MM.1S (cell line): ENCODE results near the gene SPAG17.

Source experiments
- DNase-seq: peaks from one replicate; pipeline ENCODE4 v3.0.0-alpha.2; 2015
- H2AFZ ChIP-seq: fragments of 300-600 bp; sonication (generic); 2 replicates; pipeline ENCODE4 v1.6.0; 2016; ENCODE audit warnings: antibody characterized with exemption, low read length
- H3F3A ChIP-seq: fragments of 300-600 bp; sonication (generic); 2 replicates; pipeline ENCODE4 v1.6.1; 2016; ENCODE audit warnings: mild to moderate bottlenecking, antibody characterized with exemption, low read length, moderate library complexity, mixed read lengths; ENCODE audit not compliant: insufficient read depth
- H3K27ac ChIP-seq: fragments of 300-600 bp; sonication (generic); 2 replicates; pipeline ENCODE4 v1.5.1; 2016; ENCODE audit warnings: mild to moderate bottlenecking, low read length
- H3K27me3 ChIP-seq: fragments of 300-600 bp; sonication (generic); replicated peaks from 2 replicates; pipeline ENCODE4 v1.6.0; 2016; ENCODE audit warnings: low read length; ENCODE audit not compliant: insufficient read depth
- H3K36me3 ChIP-seq: fragments of 300-600 bp; sonication (generic); replicated peaks from 2 replicates; pipeline ENCODE4 v1.6.1; 2016; ENCODE audit warnings: mild to moderate bottlenecking, low read length, mixed read lengths; ENCODE audit not compliant: insufficient read depth
- H3K4me1 ChIP-seq: fragments of 300-600 bp; sonication (generic); 2 replicates; pipeline ENCODE4 v1.6.1; 2016; ENCODE audit warnings: low read length, mixed read lengths
- H3K4me2 ChIP-seq: fragments of 300-600 bp; sonication (generic); 2 replicates; pipeline ENCODE4 v1.6.0; 2016; ENCODE audit warnings: low read depth, low read length
- H3K4me3 ChIP-seq: fragments of 300-600 bp; sonication (generic); 2 replicates; pipeline ENCODE4 v1.5.1; 2016; ENCODE audit warnings: low read length, mixed read lengths
- H3K79me2 ChIP-seq: fragments of 300-600 bp; sonication (generic); 2 replicates; pipeline ENCODE4 v1.6.1; 2016; ENCODE audit warnings: mixed run types, low read length, mixed read lengths
- H3K9ac ChIP-seq: fragments of 300-600 bp; sonication (generic); 2 replicates; pipeline ENCODE4 v1.6.1; 2016; ENCODE audit warnings: low read length, mixed read lengths
- H3K9me2 ChIP-seq: fragments of 300-600 bp; sonication (generic); replicated peaks from 2 replicates; pipeline ENCODE4 v1.6.1; 2016; ENCODE audit warnings: mild to moderate bottlenecking, low read length, mixed read lengths; ENCODE audit not compliant: insufficient read depth
- H3K9me3 ChIP-seq: fragments of 300-600 bp; sonication (generic); replicated peaks from 2 replicates; pipeline ENCODE4 v1.6.1; 2016; ENCODE audit warnings: mild to moderate bottlenecking, low read length, mixed read lengths; ENCODE audit not compliant: insufficient read depth
- H4K20me1 ChIP-seq: fragments of 300-600 bp; sonication (generic); 2 replicates; pipeline ENCODE4 v1.6.1; 2016; ENCODE audit warnings: mild to moderate bottlenecking, low read length, moderate library complexity, mixed read lengths; ENCODE audit not compliant: insufficient read depth
- CTCF ChIP-seq: fragments of 300-600 bp; sonication (generic); IDR thresholded peaks from 2 replicates; pipeline ENCODE4 v1.5.1; 2016; ENCODE audit warnings: antibody characterized with exemption, low read length, mixed read lengths
- EZH2 ChIP-seq: fragments of 300-600 bp; sonication (generic); optimal IDR thresholded peaks from 2 replicates; pipeline ENCODE3; 2017; ENCODE audit warnings: low read depth, mild to moderate bottlenecking, antibody characterized with exemption, low read length, mixed read lengths
- EZH2phosphoT487 ChIP-seq: fragments of 300-600 bp; sonication (generic); IDR thresholded peaks from 2 replicates; pipeline ENCODE4 v1.6.1; 2018; ENCODE audit warnings: antibody characterized with exemption, low read length

SPAG17 gene

GRCh38 chr1:118189564-118189963 is 4.5 kb upstream of the SPAG17 start:
- H3K4me1 ChIP-seq: no peaks in the 10 kb centered on the region
- no peaks in the 10 kb centered on the region for H3K36me3 ChIP-seq
- no peaks in the 10 kb centered on the region for H4K20me1 ChIP-seq
- H3K9me2 ChIP-seq: no peaks in the 10 kb centered on the region
- H3K27me3 ChIP-seq: no peaks in the 10 kb centered on the region
- H3K9me3 ChIP-seq: no peaks in the 10 kb centered on the region
- no peak overlapping the region for H3K4me3 ChIP-seq
- no peaks in the 10 kb centered on the region for H3F3A ChIP-seq
- H3K9ac ChIP-seq: no peak overlapping the region
- TF ChIP-seq EZH2 (no peak), EZH2phosphoT487 (no peak), CTCF (no peak)
- H3K27ac ChIP-seq: no peak overlapping the region
- H3K79me2 ChIP-seq: no peaks in the 10 kb centered on the region
- DNase-seq: no peak
- no peak overlapping the region for H2AFZ ChIP-seq
- no peak overlapping the region for H3K4me2 ChIP-seq

GRCh38 chr1:118188411-118188810 is 3.4 kb upstream of the SPAG17 start:
- no peak for DNase-seq
- TF ChIP-seq EZH2 (no peak), EZH2phosphoT487 (no peak), CTCF (no peak)
- Histone ChIP-seq H3K27ac (no peak overlapping the region), H3K27me3 (no peaks in the 10 kb centered on the region), H3K9me3 (no peaks in the 10 kb centered on the region), H3K9ac (no peak overlapping the region), H4K20me1 (no peaks in the 10 kb centered on the region), H2AFZ (no peak overlapping the region), H3K4me1 (no peaks in the 10 kb centered on the region), H3K36me3 (no peaks in the 10 kb centered on the region), H3K79me2 (no peaks in the 10 kb centered on the region), H3F3A (no peaks in the 10 kb centered on the region), H3K9me2 (no peaks in the 10 kb centered on the region), H3K4me2 (no peak overlapping the region), H3K4me3 (no peak overlapping the region)

DNA sequence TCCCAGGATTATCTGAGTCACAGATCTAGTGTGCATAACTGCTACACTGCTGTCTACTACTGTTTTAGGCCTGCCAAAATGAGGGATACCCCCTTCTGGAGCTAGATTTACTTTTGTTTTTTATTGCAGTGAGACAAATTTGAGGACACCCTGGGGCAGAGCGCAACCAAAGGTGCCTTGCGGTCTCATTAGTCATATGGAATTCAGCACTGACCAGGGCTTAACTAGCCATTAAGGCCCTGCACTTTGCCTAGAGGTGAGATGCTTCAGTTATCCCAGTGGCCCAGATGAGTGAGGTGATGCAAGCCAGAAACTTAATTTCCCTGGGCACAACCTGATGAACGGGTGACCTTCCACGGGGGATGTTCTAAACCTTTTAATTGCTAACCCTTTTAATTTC is 998 bp upstream of the SPAG17 start:
- Histone ChIP-seq H4K20me1 (no peaks in the 10 kb centered on the region), H3K4me3 (no peak overlapping the region), H3K79me2 (no peaks in the 10 kb centered on the region), H3K27me3 (no peaks in the 10 kb centered on the region), H3F3A (no peaks in the 10 kb centered on the region), H2AFZ (no peak overlapping the region), H3K9me3 (no peaks in the 10 kb centered on the region), H3K27ac (no peak overlapping the region), H3K9me2 (no peaks in the 10 kb centered on the region), H3K9ac (no peak overlapping the region), H3K4me1 (no peaks in the 10 kb centered on the region), H3K4me2 (no peak overlapping the region), H3K36me3 (no peaks in the 10 kb centered on the region)
- DNase-seq: no peak
- TF ChIP-seq CTCF: no peak
- no peak for TF ChIP-seq EZH2phosphoT487
- no peak for TF ChIP-seq EZH2

DNA sequence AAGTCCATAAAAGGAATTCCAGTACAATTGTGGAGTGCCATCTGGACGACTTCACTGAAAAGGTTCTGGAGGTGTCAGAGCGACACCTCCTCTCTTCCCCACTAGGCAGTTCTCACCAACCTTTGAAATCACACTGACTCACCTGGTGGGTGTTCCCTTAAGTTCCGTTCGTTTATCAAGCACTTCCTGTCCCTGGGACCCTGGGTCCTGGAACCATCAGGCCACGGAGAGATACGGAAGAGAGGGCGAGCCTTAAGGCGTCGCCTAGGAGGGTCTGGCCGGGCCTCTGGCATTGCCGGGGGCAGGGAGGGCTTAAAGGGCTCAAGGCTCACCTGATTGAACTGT is 317 bp downstream of the SPAG17 start:
- no peaks in the 10 kb centered on the region for H4K20me1 ChIP-seq
- H3K79me2 ChIP-seq: no peaks in the 10 kb centered on the region
- no peak overlapping the region for H3K4me2 ChIP-seq
- no peaks in the 10 kb centered on the region for H3K27me3 ChIP-seq
- H3K4me3 ChIP-seq: no peak overlapping the region
- H2AFZ ChIP-seq: no peak overlapping the region
- no peaks in the 10 kb centered on the region for H3K36me3 ChIP-seq
- no peak overlapping the region for H3K27ac ChIP-seq
- H3K4me1 ChIP-seq: no peaks in the 10 kb centered on the region
- no peak for DNase-seq
- H3K9me3 ChIP-seq: no peaks in the 10 kb centered on the region
- TF ChIP-seq EZH2phosphoT487: no peak
- TF ChIP-seq EZH2: no peak
- no peak for TF ChIP-seq CTCF
- no peaks in the 10 kb centered on the region for H3F3A ChIP-seq
- H3K9ac ChIP-seq: no peak overlapping the region
- H3K9me2 ChIP-seq: no peaks in the 10 kb centered on the region
